Measurements from ENCODE around the gene SLC9C1. TPM values are rescaled to one million over a fixed set of nuclear protein-coding genes. Genes with fewer than 3 reads are reported as not detected.

SLC9C1 gene
- total RNA-seq, 1 experiment from 2014 or later: 0.50 TPM

DNA sequence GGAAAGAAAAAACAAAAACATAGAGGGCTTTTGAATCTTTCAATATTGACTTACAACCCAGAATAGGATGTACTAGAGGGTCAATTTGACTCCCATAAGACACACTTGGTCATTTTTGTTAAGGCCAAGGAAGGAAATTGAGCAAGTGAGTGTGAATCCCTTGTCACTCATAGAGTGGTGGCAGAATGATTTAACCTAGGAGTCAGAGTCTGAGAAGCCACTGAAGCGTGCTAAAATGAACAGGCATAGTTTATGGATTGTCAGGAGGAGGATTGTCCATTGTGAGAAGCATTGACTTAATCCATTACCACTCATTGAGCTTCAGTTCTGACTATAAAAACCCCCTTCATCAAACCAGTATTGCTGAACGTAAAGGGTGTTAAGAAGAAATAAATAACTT, 152.7 kb downstream of the SLC9C1 start:
- H4K91ac ChIP-seq (ENCODE audit: insufficient read length, low read depth, low read length): no peak overlapping the region
- no peak overlapping the region for H3T11ph ChIP-seq (ENCODE audit: low read length)
- Mint-ChIP-seq H3K27ac (no peak overlapping the region), H3K9me3 (peaks cover 13 to 28% of the 10 kb centered on the region in 2 experiments; a peak in 4 of 5 replicates), H3K27me3 (ENCODE audit: low read depth) (no peaks in the 10 kb centered on the region), H3K4me1 (peaks cover 17 to 23% of the 10 kb centered on the region in 2 experiments), H3K36me3 (ENCODE audit: insufficient read depth in 1 of 3, low read depth in 3 of 3) (peaks cover 6 to 18% (median 11%) of the 10 kb centered on the region in 3 experiments; a peak in 5 of 7 replicates), H3K4me3 (no peak overlapping the region)
- H3K23ac ChIP-seq (ENCODE audit: insufficient read length, low read depth, low read length): no peak overlapping the region
- no peak overlapping the region for H2AFZ ChIP-seq (ENCODE audit: low read length)
- H2BK5ac ChIP-seq (ENCODE audit: insufficient read length, low read length): no peak overlapping the region
- no peak overlapping the region for H3K18ac ChIP-seq (ENCODE audit: insufficient read length, low read depth, low read length)
- H3K9ac ChIP-seq (ENCODE audit: extremely low read depth, insufficient read length, low read length): no peak overlapping the region
- H3K4me2 ChIP-seq (ENCODE audit: insufficient read depth, insufficient read length, low read length): no peak overlapping the region
- H3K9me3 ChIP-seq (ENCODE audit: control insufficient read depth, low read depth, low read length): no peaks in the 10 kb centered on the region
- H2BK15ac ChIP-seq (ENCODE audit: low read depth, low read length): no peak overlapping the region
- H4K8ac ChIP-seq (replicated peaks; ENCODE audit: insufficient read length, low read depth, low read length): no peak overlapping the region
- H3K4ac ChIP-seq (ENCODE audit: low read depth, low read length): no peak overlapping the region
- no peaks in the 10 kb centered on the region; the same call in 1 of the 2 replicates for H3K4me1 ChIP-seq (ENCODE audit: insufficient read depth, low read length)
- H4K5ac ChIP-seq (ENCODE audit: insufficient read length, low read depth, low read length): no peak overlapping the region
- H4K20me1 ChIP-seq (ENCODE audit: control insufficient read depth, insufficient read depth, insufficient read length): no peaks in the 10 kb centered on the region
- no peak overlapping the region for H2AK5ac ChIP-seq (ENCODE audit: insufficient read length, low read length)
- WGBS (ENCODE audit: extremely low coverage, insufficient read length, low lambda C conversion rate): no CpG with 5 or more reads among the region's 2 CpGs
- TF ChIP-seq, protein P1, sequence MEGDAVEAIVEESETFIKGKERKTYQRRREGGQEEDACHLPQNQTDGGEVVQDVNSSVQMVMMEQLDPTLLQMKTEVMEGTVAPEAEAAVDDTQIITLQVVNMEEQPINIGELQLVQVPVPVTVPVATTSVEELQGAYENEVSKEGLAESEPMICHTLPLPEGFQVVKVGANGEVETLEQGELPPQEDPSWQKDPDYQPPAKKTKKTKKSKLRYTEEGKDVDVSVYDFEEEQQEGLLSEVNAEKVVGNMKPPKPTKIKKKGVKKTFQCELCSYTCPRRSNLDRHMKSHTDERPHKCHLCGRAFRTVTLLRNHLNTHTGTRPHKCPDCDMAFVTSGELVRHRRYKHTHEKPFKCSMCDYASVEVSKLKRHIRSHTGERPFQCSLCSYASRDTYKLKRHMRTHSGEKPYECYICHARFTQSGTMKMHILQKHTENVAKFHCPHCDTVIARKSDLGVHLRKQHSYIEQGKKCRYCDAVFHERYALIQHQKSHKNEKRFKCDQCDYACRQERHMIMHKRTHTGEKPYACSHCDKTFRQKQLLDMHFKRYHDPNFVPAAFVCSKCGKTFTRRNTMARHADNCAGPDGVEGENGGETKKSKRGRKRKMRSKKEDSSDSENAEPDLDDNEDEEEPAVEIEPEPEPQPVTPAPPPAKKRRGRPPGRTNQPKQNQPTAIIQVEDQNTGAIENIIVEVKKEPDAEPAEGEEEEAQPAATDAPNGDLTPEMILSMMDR (conservative IDR thresholded peaks at IDR 0.05): no peak
- H3K27ac ChIP-seq (ENCODE audit: insufficient read length, low read depth, low read length): no peak overlapping the region
- no peaks in the 10 kb centered on the region for H3K23me2 ChIP-seq (ENCODE audit: insufficient read length, low read depth, low read length, poor library complexity, severe bottlenecking)
- no peak overlapping the region for H3K56ac ChIP-seq (ENCODE audit: insufficient read length, low read depth, low read length)
- no peaks in the 10 kb centered on the region for H3K79me1 ChIP-seq (ENCODE audit: insufficient read depth, low read depth, low read length, poor library complexity, severe bottlenecking)
- no peak overlapping the region for H3K14ac ChIP-seq (ENCODE audit: insufficient read depth, low read length)
- H3K27me3 ChIP-seq (ENCODE audit: insufficient read depth, low read length): no peaks in the 10 kb centered on the region
- no peak overlapping the region for H2BK120ac ChIP-seq (ENCODE audit: low read depth, low read length, poor library complexity, severe bottlenecking)
- no peak overlapping the region for H2BK12ac ChIP-seq (ENCODE audit: insufficient read length, low read depth, low read length)
- DNase-seq: no peak
- no peaks in the 10 kb centered on the region for H3K79me2 ChIP-seq (ENCODE audit: insufficient read depth, low read length)
- H2BK20ac ChIP-seq (ENCODE audit: low read depth, low read length, poor library complexity, severe bottlenecking): no peak overlapping the region
